ENCODE results near the gene NFKBIL1. TPM values are rescaled to one million over a fixed set of nuclear protein-coding genes. Genes with fewer than 3 reads are reported as not detected.

NFKBIL1 gene
- total and polyA plus RNA-seq, 10 of the 15 experiments (the other 5 are each of a cell fraction or from before 2014, with no cell fraction given), result 0.19 to 15.1 (median 7.0) TPM

DNA sequence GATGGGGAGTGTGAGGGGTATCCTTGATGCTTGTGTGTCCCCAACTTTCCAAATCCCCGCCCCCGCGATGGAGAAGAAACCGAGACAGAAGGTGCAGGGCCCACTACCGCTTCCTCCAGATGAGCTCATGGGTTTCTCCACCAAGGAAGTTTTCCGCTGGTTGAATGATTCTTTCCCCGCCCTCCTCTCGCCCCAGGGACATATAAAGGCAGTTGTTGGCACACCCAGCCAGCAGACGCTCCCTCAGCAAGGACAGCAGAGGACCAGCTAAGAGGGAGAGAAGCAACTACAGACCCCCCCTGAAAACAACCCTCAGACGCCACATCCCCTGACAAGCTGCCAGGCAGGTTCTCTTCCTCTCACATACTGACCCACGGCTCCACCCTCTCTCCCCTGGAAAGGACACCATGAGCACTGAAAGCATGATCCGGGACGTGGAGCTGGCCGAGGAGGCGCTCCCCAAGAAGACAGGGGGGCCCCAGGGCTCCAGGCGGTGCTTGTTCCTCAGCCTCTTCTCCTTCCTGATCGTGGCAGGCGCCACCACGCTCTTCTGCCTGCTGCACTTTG lies 28.0 kb downstream of the NFKBIL1 start, which contains the start of gene TNF (continued):
- TF ChIP-seq TAF1 (IDR thresholded peaks at IDR 0.05; ENCODE audit: borderline replicate concordance, low read depth, low read length), result peak; percentile 94; the same call in 1 of the 2 replicates
- TF ChIP-seq ZZZ3 (IDR thresholded peaks at IDR 0.05; ENCODE audit: control insufficient read depth, insufficient read length, low read depth), result no peak
- peak; percentile 70; the same call in 1 of the 2 replicates for TF ChIP-seq SIN3A (IDR thresholded peaks at IDR 0.05; ENCODE audit: low read depth, low read length)
- TF ChIP-seq NR2F1 (conservative IDR thresholded peaks at IDR 0.05), result 0 out of 2 replicates have a peak, but pooled peaks have one; percentile 22
- TF ChIP-seq POU2F2 (IDR thresholded peaks at IDR 0.05; ENCODE audit: borderline replicate concordance, low read depth, low read length), result peak; percentile 98
- peak; percentile 63 for TF ChIP-seq MXI1 (IDR thresholded peaks at IDR 0.05; ENCODE audit: low read depth, low read length)
- TF ChIP-seq MEF2A (IDR thresholded peaks at IDR 0.05; ENCODE audit: insufficient read depth, low read depth, low read length), result 0 out of 2 replicates have a peak, but pooled peaks have one; percentile 50
- TF ChIP-seq JUNB (IDR thresholded peaks at IDR 0.05), result peak; percentile 25; the same call in 1 of the 2 replicates
- TF ChIP-seq ZBTB33 (IDR thresholded peaks at IDR 0.05), result no peak
- peak; percentile 19 for TF ChIP-seq SKIL (IDR thresholded peaks at IDR 0.05; ENCODE audit: low read depth, poor library complexity, severe bottlenecking)
- TF ChIP-seq HDGF (IDR thresholded peaks at IDR 0.05), result 0 out of 2 replicates have a peak, but pooled peaks have one; percentile 20
- peak in 1 of 2 experiments; percentile 90; a peak in 2 of 4 replicates for TF ChIP-seq ETV6 (conservative IDR thresholded peaks at IDR 0.05 in 1 of 2, IDR thresholded peaks at IDR 0.05 in 1 of 2; ENCODE audit: borderline replicate concordance in 1 of 2, low read depth in 1 of 2)
- TF ChIP-seq, protein P1, sequence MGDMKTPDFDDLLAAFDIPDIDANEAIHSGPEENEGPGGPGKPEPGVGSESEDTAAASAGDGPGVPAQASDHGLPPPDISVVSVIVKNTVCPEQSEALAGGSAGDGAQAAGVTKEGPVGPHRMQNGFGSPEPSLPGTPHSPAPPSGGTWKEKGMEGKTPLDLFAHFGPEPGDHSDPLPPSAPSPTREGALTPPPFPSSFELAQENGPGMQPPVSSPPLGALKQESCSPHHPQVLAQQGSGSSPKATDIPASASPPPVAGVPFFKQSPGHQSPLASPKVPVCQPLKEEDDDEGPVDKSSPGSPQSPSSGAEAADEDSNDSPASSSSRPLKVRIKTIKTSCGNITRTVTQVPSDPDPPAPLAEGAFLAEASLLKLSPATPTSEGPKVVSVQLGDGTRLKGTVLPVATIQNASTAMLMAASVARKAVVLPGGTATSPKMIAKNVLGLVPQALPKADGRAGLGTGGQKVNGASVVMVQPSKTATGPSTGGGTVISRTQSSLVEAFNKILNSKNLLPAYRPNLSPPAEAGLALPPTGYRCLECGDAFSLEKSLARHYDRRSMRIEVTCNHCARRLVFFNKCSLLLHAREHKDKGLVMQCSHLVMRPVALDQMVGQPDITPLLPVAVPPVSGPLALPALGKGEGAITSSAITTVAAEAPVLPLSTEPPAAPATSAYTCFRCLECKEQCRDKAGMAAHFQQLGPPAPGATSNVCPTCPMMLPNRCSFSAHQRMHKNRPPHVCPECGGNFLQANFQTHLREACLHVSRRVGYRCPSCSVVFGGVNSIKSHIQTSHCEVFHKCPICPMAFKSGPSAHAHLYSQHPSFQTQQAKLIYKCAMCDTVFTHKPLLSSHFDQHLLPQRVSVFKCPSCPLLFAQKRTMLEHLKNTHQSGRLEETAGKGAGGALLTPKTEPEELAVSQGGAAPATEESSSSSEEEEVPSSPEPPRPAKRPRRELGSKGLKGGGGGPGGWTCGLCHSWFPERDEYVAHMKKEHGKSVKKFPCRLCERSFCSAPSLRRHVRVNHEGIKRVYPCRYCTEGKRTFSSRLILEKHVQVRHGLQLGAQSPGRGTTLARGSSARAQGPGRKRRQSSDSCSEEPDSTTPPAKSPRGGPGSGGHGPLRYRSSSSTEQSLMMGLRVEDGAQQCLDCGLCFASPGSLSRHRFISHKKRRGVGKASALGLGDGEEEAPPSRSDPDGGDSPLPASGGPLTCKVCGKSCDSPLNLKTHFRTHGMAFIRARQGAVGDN (IDR thresholded peaks at IDR 0.05), result peak; percentile 76
- peak; percentile 80 for TF ChIP-seq SMAD1 (IDR thresholded peaks at IDR 0.05; ENCODE audit: low read depth, partially characterized antibody)
- TF ChIP-seq MEF2B (IDR thresholded peaks at IDR 0.05; ENCODE audit: partially characterized antibody, poor library complexity, severe bottlenecking), result no peak
- peak; percentile 95 for TF ChIP-seq IKZF1 (conservative IDR thresholded peaks at IDR 0.05)
- no peak for TF ChIP-seq YBX1 (IDR thresholded peaks at IDR 0.05)
- TF ChIP-seq POLR2AphosphoS5 (IDR thresholded peaks at IDR 0.05; ENCODE audit: low read length), result peak; percentile 100
- TF ChIP-seq SMC3 (IDR thresholded peaks at IDR 0.05; ENCODE audit: borderline replicate concordance, low read length), result peak; percentile 27; the same call in 1 of the 2 replicates
- TF ChIP-seq BHLHE40 (IDR thresholded peaks at IDR 0.05; ENCODE audit: borderline replicate concordance in 1 of 2, low read depth in 2 of 2, low read length in 1 of 2), result peak; percentile 39 to 56; a peak in 2 of 4 replicates
- TF ChIP-seq SPI1 (IDR thresholded peaks at IDR 0.05; ENCODE audit: borderline replicate concordance, insufficient read depth, low read depth, low read length), result peak; percentile 52; the same call in 1 of the 2 replicates
- TF ChIP-seq SIX5 (IDR thresholded peaks at IDR 0.05; ENCODE audit: low read depth, low read length, severe bottlenecking), result no peak
